ENCODE measurements around the gene UVSSA.

- TF ChIP-seq POLR2AphosphoS5 (IDR thresholded peaks at IDR 0.05; ENCODE audit: low read depth, low read length) (no peak), TAF1 (IDR thresholded peaks at IDR 0.05; ENCODE audit: borderline replicate concordance, low read depth, low read length) (no peak)
These were observed 23.5 kb downstream of the UVSSA start for GRCh38 chr4:1370321-1371124.

Measured in SK-N-SH (cell line).